HL-60 (cell line): Measurements from ENCODE around the gene MS4A6A.

Experiments used
- DNase-seq, 2 experiments: peaks; one replicate each; pipeline ENCODE4 v3.0.0-alpha.2; 2010 to 2020; ENCODE audit warnings: low read depth in 1 of 2, low spot score in 1 of 2
- H3K27ac ChIP-seq: fragments of 250-450 bp; sonication (Bioruptor Pico); replicated peaks from 2 replicates; pipeline ENCODE4 v1.5.1; 2020; ENCODE audit warnings: mild to moderate bottlenecking, moderate library complexity
- H3K27me3 ChIP-seq: fragments of 250-450 bp; sonication (Bioruptor Pico); 2 replicates; pipeline ENCODE4 v1.5.1; 2021; ENCODE audit warnings: mild to moderate bottlenecking, moderate library complexity; ENCODE audit not compliant: insufficient read depth, poor library complexity, severe bottlenecking
- H3K4me3 ChIP-seq: replicated peaks from 2 replicates; pipeline ENCODE4 v1.5.1; 2011; ENCODE audit warnings: mild to moderate bottlenecking, control low read depth, low read length; ENCODE audit not compliant: insufficient read depth
- GABPA ChIP-seq: IDR thresholded peaks from 2 replicates; pipeline ENCODE4 v1.6.1; 2012; ENCODE audit warnings: low read depth
- POLR2AphosphoS5 ChIP-seq: IDR thresholded peaks from 2 replicates; pipeline ENCODE4 v1.6.1; 2012; ENCODE audit warnings: low read depth
- SPI1 ChIP-seq: IDR thresholded peaks from 2 replicates; pipeline ENCODE4 v1.6.1; 2012; ENCODE audit warnings: low read depth, mild to moderate bottlenecking, borderline replicate concordance
- TF ChIP-seq, protein P1 (sequence below): IDR thresholded peaks from one replicate; pipeline ENCODE4 v1.5.1; 2011; ENCODE audit warnings: low read length, control low read depth, inconsistent platforms; ENCODE audit not compliant: insufficient read depth
- TF ChIP-seq, protein P2 (sequence below): IDR thresholded peaks from 2 replicates; pipeline ENCODE4 v1.6.1; 2012; ENCODE audit warnings: low read depth; ENCODE audit not compliant: insufficient replicate concordance

The MS4A6A gene

DNA sequence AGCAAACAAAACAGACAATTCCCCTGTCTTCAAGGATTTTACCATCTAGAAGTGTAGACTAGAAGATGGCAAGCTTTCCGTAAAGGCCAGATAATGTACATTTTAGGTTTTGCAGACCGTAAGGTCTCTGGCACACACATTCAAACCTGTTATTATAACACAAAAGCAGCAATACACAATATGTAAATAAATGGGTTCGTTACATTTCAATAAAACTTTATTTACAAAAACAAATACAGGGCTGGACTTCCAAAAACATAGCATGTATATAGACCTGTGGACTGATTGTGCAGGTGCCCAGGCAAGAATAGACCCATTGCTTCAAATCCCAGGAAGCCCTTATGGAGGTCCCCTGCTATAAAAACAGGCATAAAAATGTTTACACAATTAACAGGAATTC lies 27.1 kb upstream of the MS4A6A start:
- no peak overlapping the region for H3K27ac ChIP-seq

GRCh38 chr11:60208951-60209350 lies 26.1 kb upstream of the MS4A6A start:
- H3K4me3 ChIP-seq, result no peak overlapping the region
- DNase-seq, result no peak
- TF ChIP-seq SPI1 (no peak), POLR2AphosphoS5 (no peak), GABPA (no peak)
- TF ChIP-seq, protein P1, sequence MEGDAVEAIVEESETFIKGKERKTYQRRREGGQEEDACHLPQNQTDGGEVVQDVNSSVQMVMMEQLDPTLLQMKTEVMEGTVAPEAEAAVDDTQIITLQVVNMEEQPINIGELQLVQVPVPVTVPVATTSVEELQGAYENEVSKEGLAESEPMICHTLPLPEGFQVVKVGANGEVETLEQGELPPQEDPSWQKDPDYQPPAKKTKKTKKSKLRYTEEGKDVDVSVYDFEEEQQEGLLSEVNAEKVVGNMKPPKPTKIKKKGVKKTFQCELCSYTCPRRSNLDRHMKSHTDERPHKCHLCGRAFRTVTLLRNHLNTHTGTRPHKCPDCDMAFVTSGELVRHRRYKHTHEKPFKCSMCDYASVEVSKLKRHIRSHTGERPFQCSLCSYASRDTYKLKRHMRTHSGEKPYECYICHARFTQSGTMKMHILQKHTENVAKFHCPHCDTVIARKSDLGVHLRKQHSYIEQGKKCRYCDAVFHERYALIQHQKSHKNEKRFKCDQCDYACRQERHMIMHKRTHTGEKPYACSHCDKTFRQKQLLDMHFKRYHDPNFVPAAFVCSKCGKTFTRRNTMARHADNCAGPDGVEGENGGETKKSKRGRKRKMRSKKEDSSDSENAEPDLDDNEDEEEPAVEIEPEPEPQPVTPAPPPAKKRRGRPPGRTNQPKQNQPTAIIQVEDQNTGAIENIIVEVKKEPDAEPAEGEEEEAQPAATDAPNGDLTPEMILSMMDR, result no peak
- TF ChIP-seq, protein P2, sequence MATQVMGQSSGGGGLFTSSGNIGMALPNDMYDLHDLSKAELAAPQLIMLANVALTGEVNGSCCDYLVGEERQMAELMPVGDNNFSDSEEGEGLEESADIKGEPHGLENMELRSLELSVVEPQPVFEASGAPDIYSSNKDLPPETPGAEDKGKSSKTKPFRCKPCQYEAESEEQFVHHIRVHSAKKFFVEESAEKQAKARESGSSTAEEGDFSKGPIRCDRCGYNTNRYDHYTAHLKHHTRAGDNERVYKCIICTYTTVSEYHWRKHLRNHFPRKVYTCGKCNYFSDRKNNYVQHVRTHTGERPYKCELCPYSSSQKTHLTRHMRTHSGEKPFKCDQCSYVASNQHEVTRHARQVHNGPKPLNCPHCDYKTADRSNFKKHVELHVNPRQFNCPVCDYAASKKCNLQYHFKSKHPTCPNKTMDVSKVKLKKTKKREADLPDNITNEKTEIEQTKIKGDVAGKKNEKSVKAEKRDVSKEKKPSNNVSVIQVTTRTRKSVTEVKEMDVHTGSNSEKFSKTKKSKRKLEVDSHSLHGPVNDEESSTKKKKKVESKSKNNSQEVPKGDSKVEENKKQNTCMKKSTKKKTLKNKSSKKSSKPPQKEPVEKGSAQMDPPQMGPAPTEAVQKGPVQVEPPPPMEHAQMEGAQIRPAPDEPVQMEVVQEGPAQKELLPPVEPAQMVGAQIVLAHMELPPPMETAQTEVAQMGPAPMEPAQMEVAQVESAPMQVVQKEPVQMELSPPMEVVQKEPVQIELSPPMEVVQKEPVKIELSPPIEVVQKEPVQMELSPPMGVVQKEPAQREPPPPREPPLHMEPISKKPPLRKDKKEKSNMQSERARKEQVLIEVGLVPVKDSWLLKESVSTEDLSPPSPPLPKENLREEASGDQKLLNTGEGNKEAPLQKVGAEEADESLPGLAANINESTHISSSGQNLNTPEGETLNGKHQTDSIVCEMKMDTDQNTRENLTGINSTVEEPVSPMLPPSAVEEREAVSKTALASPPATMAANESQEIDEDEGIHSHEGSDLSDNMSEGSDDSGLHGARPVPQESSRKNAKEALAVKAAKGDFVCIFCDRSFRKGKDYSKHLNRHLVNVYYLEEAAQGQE, result no peak
- no peak overlapping the region for H3K27ac ChIP-seq
- no peaks in the 10 kb centered on the region for H3K27me3 ChIP-seq

More for the DNA sequence above, 27.1 kb upstream of the MS4A6A start:
- TF ChIP-seq, protein P1, result no peak
- TF ChIP-seq SPI1 (no peak), GABPA (no peak), POLR2AphosphoS5 (no peak)
- TF ChIP-seq, protein P2, result no peak
- H3K27me3 ChIP-seq, result no peaks in the 10 kb centered on the region
- no peak for DNase-seq
- no peak overlapping the region for H3K4me3 ChIP-seq

GRCh38 chr11:60208146-60208895 lies 25.4 kb upstream of the MS4A6A start:
- DNase-seq, result no peak
- Histone ChIP-seq H3K27ac (no peak overlapping the region), H3K4me3 (no peak overlapping the region), H3K27me3 (no peaks in the 10 kb centered on the region)
- TF ChIP-seq GABPA, result no peak
- no peak for TF ChIP-seq POLR2AphosphoS5
- TF ChIP-seq SPI1, result no peak
- TF ChIP-seq, protein P2, result no peak
- TF ChIP-seq, protein P1, result no peak
